WTC11 (cell line): ENCODE results near the gene FAM114A2.

Source experiments
- FOXK1 ChIP-seq: sonication (generic); formaldehyde crosslinking; IDR thresholded peaks from 2 replicates; pipeline ENCODE4 v1.8.0; 2022; ENCODE audit warnings: mild to moderate bottlenecking, moderate library complexity, missing genetic modification reagents
- GABPB1 ChIP-seq: sonication (generic); formaldehyde crosslinking; IDR thresholded peaks from 2 replicates; pipeline ENCODE4 v1.8.1; 2023; ENCODE audit warnings: mild to moderate bottlenecking, missing genetic modification reagents
- SMAD3 ChIP-seq: sonication (generic); formaldehyde crosslinking; IDR thresholded peaks from 2 replicates; pipeline ENCODE4 v1.8.0; 2022; ENCODE audit warnings: missing genetic modification reagents, mild to moderate bottlenecking, borderline replicate concordance
- TP53 ChIP-seq: sonication (generic); formaldehyde crosslinking; IDR thresholded peaks from 2 replicates; pipeline ENCODE4 v1.8.1; 2023; ENCODE audit warnings: mild to moderate bottlenecking, missing genetic modification reagents
- ZBTB21 ChIP-seq: sonication (generic); formaldehyde crosslinking; IDR thresholded peaks from 2 replicates; pipeline ENCODE4 v1.8.1; 2023; ENCODE audit warnings: mild to moderate bottlenecking, missing genetic modification reagents, borderline replicate concordance
- ZNF263 ChIP-seq: sonication (generic); formaldehyde crosslinking; IDR thresholded peaks from 2 replicates; pipeline ENCODE4 v1.8.1; 2022; ENCODE audit warnings: low read depth, mild to moderate bottlenecking, moderate library complexity, missing genetic modification reagents
- TF ChIP-seq, protein P1 (sequence below): fragments of 200-600 bp; IDR thresholded peaks from 2 replicates; pipeline ENCODE4 v1.8.0; 2022; ENCODE audit warnings: antibody characterized with exemption
- TF ChIP-seq, protein P2 (sequence below): sonication (generic); formaldehyde crosslinking; IDR thresholded peaks from 2 replicates; pipeline ENCODE4 v1.8.1; 2023; ENCODE audit warnings: mild to moderate bottlenecking, moderate library complexity, missing genetic modification reagents
- TF ChIP-seq, protein P3 (sequence below): sonication (generic); formaldehyde crosslinking; IDR thresholded peaks from 2 replicates; pipeline ENCODE4 v1.8.0; 2023; ENCODE audit warnings: missing genetic modification reagents
- TF ChIP-seq, protein P4 (sequence below): sonication (generic); formaldehyde crosslinking; IDR thresholded peaks from 2 replicates; pipeline ENCODE4 v1.8.1; 2023; ENCODE audit warnings: mild to moderate bottlenecking, missing genetic modification reagents, moderate library complexity
- TF ChIP-seq, protein P5 (sequence below): sonication (generic); formaldehyde crosslinking; IDR thresholded peaks from 2 replicates; pipeline ENCODE4 v1.8.0; 2022; ENCODE audit warnings: mild to moderate bottlenecking, missing genetic modification reagents
- TF ChIP-seq, protein P6 (sequence below): sonication (generic); formaldehyde crosslinking; IDR thresholded peaks from 2 replicates; pipeline ENCODE4 v1.8.1; 2023; ENCODE audit warnings: mild to moderate bottlenecking, missing genetic modification reagents

DNA sequence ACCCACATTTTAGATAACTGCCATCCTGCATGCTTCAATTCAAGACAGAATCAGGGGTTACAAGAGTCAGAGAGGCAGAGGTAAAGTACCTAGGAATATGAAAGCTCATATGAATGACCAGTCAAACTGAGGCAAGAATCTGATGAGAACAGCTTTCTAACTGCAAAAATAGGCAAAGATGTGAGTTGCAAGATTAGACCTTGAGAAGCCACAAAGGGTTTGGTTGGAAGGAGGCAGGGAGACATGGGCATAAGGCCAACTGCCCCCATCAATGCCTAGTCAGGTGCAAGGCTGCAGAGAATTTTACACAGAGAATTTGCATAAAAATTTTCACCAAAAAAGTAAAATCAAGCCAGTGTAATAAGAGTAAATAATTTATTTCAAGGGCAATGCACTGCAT lies 12.8 kb downstream of the FAM114A2 start:
- TF ChIP-seq, protein P1, sequence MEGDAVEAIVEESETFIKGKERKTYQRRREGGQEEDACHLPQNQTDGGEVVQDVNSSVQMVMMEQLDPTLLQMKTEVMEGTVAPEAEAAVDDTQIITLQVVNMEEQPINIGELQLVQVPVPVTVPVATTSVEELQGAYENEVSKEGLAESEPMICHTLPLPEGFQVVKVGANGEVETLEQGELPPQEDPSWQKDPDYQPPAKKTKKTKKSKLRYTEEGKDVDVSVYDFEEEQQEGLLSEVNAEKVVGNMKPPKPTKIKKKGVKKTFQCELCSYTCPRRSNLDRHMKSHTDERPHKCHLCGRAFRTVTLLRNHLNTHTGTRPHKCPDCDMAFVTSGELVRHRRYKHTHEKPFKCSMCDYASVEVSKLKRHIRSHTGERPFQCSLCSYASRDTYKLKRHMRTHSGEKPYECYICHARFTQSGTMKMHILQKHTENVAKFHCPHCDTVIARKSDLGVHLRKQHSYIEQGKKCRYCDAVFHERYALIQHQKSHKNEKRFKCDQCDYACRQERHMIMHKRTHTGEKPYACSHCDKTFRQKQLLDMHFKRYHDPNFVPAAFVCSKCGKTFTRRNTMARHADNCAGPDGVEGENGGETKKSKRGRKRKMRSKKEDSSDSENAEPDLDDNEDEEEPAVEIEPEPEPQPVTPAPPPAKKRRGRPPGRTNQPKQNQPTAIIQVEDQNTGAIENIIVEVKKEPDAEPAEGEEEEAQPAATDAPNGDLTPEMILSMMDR: no peak
- TF ChIP-seq, protein P2, sequence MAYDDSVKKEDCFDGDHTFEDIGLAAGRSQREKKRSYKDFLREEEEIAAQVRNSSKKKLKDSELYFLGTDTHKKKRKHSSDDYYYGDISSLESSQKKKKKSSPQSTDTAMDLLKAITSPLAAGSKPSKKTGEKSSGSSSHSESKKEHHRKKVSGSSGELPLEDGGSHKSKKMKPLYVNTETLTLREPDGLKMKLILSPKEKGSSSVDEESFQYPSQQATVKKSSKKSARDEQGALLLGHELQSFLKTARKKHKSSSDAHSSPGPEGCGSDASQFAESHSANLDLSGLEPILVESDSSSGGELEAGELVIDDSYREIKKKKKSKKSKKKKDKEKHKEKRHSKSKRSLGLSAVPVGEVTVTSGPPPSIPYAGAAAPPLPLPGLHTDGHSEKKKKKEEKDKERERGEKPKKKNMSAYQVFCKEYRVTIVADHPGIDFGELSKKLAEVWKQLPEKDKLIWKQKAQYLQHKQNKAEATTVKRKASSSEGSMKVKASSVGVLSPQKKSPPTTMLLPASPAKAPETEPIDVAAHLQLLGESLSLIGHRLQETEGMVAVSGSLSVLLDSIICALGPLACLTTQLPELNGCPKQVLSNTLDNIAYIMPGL (CRISPR knock-in tag): no peak
- TF ChIP-seq, protein P3, sequence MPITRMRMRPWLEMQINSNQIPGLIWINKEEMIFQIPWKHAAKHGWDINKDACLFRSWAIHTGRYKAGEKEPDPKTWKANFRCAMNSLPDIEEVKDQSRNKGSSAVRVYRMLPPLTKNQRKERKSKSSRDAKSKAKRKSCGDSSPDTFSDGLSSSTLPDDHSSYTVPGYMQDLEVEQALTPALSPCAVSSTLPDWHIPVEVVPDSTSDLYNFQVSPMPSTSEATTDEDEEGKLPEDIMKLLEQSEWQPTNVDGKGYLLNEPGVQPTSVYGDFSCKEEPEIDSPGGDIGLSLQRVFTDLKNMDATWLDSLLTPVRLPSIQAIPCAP (CRISPR knock-in tag): no peak
- TF ChIP-seq, protein P4, sequence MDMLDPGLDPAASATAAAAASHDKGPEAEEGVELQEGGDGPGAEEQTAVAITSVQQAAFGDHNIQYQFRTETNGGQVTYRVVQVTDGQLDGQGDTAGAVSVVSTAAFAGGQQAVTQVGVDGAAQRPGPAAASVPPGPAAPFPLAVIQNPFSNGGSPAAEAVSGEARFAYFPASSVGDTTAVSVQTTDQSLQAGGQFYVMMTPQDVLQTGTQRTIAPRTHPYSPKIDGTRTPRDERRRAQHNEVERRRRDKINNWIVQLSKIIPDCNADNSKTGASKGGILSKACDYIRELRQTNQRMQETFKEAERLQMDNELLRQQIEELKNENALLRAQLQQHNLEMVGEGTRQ (CRISPR knock-in tag): no peak
- TF ChIP-seq, protein P5, sequence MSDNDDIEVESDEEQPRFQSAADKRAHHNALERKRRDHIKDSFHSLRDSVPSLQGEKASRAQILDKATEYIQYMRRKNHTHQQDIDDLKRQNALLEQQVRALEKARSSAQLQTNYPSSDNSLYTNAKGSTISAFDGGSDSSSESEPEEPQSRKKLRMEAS (CRISPR knock-in tag): no peak
- TF ChIP-seq, protein P6, sequence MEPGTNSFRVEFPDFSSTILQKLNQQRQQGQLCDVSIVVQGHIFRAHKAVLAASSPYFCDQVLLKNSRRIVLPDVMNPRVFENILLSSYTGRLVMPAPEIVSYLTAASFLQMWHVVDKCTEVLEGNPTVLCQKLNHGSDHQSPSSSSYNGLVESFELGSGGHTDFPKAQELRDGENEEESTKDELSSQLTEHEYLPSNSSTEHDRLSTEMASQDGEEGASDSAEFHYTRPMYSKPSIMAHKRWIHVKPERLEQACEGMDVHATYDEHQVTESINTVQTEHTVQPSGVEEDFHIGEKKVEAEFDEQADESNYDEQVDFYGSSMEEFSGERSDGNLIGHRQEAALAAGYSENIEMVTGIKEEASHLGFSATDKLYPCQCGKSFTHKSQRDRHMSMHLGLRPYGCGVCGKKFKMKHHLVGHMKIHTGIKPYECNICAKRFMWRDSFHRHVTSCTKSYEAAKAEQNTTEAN (CRISPR knock-in tag): no peak
- TF ChIP-seq ZNF263 (CRISPR knock-in tag) (no peak), GABPB1 (CRISPR knock-in tag) (no peak), SMAD3 (CRISPR knock-in tag) (no peak), ZBTB21 (CRISPR knock-in tag) (no peak), TP53 (CRISPR knock-in tag) (no peak), FOXK1 (CRISPR knock-in tag) (no peak)
